HG02588 (cell line): ENCODE measurements around the gene BTBD9.

Experiments
- ATAC-seq: cut with Tn5 transposase; IDR thresholded peaks from one replicate; pipeline ENCODE4 v1.9.1; 2021; ENCODE audit warnings: mild to moderate bottlenecking, moderate library complexity; ENCODE audit not compliant: unreplicated experiment

Gene BTBD9

DNA sequence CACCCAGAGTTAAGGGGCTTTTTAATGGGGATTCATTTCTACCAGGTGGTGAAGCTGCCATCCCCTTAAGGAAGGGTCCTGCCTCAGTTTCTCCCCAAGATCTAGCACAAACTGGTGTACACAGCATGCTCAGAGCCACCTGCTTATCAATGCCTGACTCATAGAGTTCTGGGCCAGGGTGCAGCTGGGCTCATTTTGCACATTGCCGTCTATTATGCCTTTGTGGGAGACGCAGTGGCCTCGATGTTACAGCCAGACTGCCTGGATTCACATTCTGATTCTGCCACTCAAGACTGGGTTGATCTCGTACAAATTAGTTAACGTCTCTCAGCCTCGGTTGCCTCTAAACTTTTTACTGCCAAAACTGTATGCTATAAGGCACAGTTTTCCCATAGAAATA, 454.5 kb downstream of the BTBD9 start:
- ATAC-seq = no peak

DNA sequence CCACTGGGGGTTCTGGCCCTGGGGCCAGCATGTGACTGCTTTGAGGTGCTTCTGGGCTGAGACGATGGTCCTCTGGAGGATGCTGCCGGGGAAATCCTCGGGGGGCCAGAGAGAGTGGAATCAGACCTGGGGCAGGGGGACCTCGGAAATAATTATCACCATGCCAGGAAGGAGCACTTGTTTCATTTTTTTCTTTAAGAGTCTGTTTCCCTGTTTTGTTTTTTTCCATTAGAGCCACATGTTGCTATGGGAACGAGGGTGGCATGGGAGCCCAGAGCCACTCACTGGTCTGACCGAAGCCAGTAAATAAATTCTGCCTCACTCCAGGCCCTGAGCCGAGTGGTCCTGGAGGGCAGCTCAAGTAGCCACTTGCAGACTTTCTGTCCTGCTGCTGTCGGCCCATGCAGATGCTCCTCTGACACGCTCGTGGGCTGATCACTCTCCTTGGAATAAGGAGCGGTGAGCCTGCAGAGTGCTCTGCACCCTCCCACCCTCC, 455.1 kb downstream of the BTBD9 start:
- no peak for ATAC-seq

DNA sequence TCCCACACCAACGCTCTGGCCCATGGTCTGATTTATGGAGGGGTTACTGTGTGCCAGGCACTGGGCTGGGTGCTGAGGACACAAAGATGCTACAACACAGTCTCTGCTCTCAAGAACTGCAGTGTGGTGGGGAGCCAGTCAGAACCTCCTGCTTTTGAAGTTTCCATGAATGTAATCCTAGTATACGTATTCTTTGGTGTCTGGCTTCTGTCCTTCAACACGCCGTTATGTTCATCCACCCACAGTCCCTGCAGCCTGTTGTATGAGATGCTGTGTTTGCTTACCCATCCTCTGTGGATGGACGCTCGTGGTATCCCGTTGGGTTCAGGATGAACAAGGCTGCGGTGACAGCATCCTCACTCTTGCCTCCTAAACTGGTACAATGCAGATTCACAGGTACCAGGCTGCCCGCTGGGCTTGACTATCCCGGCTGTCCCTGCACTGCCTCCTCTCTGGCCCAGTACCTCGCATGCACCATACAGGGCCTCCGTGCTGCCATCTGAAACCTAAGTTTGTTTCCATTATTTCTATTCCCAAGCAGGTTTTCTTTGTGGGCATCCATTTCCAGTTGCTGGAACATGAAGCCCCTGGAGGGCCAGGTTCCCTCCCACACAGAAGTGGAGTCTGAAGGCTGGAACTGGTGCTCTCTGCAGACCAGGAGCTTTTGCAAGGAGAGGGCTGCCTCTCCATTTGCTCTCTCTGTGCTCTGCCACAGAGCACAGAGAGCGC, 455.7 kb downstream of the BTBD9 start:
- ATAC-seq = no peak

GRCh38 chr6:38182426-38182825, 457.3 kb downstream of the BTBD9 start:
- no peak for ATAC-seq

- ATAC-seq = no peak
Measured at GRCh38 chr6:38180586-38180985, 459.1 kb downstream of the BTBD9 start.

GRCh38 chr6:38179794-38180430, 459.8 kb downstream of the BTBD9 start:
- no peak for ATAC-seq

DNA sequence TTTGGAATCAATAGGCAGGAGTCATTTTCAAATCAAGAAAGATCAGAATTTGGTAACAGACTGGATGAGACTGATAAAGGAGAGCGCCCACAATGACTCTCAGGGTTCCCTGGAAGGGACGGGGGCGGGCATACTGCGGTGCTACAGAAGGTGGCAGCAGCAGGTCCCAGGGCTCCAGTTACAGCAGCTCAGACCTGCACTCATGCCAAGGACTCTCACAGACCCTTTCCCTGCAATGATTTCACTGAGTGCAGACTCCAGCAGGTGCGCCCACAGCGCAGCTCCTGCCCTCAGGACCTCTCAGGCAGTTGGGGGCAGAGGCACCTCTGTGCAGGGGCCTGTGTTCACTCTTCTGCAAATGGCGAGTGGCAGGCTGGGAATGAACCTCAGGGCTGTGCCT, 460.4 kb downstream of the BTBD9 start:
- ATAC-seq = no peak

- ATAC-seq = no peak
Measured at GRCh38 chr6:38178584-38178886, 461.2 kb downstream of the BTBD9 start.

GRCh38 chr6:38177882-38178583, 461.7 kb downstream of the BTBD9 start:
- no peak for ATAC-seq

GRCh38 chr6:38176797-38177751, 462.7 kb downstream of the BTBD9 start:
- no peak for ATAC-seq

DNA sequence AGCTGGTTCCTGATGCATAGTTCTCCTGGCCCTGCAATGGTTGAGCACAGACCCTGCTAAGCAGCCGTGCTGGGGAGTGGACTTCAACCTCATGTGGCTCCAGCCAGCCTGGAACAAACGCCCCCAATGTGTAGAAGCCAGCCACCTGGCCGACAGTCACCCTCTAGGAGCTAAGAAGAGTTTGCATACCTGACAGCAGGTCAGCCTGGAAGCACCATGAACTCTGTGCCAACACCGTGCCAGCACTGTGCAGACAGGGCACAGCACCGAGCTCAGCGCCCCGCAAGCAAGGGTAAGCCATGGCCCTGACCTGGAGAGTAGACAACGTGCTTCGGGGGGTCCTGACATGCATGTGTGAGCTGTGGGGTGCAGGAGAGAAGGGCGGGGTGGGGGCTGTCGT, 463.9 kb downstream of the BTBD9 start:
- ATAC-seq = no peak

DNA sequence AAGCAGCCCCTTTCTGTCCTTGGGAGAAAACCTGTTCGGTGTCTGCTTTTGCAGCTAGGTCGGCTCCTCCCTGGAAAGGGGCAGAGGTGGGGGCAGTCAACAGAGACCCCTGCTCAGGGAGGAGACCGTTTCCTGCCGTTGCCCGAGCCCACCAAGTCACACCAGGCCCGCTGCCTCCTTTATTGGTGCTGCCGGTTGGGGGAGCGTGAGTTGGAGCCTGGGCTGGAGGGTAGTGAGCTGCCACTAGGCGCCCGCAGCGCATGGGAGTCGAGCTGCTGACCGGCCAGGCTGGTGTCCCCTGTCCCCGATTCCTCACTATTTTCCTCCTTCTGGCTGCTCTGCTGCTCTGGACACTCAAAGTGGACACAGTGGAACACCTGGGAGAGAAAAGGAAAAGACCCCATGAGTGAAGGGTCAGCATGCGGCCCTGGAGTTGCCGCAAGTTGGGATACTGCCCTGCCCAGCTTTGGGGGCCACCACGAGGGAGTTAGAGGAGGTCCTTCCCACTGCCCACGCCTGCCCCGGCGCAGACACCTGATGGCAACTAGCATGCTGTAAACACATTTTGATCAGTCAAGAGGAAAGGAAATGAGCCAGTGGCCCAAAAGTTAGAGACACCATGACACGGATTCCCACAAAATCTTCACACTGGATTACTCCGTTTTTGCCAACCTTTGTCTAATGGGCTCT, 464.8 kb downstream of the BTBD9 start:
- ATAC-seq = no peak

GRCh38 chr6:38174315-38174714, 465.4 kb downstream of the BTBD9 start:
- ATAC-seq = no peak

- no peak for ATAC-seq
Measured at GRCh38 chr6:38173909-38174308, 465.8 kb downstream of the BTBD9 start.

GRCh38 chr6:38172739-38173410, 466.9 kb downstream of the BTBD9 start:
- no peak for ATAC-seq

DNA sequence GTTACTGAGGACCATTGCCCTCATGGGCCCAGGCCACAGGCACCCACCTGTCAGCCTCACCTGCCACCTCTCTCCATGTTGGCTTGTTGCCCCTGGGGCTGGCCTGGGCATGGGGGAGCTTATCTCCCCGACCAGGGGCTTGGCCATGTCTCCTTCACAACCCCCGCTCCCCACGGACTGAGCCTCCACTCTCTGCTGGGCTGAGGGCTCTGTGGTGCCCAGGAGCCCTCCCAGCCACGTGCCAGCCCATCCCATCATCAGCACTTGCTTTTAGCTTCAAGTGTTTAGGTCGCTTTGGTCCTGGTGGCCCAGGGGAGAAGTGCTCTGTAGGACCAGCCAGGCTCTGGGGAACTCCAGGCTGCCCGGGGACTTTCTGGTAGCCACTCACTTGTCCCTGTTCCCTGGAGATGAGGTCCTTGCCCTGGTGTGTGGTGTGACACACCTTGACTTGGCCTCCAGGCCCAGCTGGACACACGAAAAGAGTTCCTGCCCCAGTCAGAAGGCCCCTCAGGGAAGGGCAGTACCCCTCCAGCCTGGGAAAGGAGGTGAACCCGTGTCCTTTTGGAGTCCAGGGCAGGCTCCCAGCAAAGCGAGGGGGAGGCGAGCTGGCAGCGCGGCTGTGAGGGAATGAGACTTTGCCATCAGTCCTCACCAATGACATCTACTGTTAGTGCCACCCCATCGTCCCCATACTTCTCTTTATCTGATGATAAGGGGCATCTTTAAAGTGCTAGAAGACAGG, 467.6 kb downstream of the BTBD9 start:
- ATAC-seq = no peak

DNA sequence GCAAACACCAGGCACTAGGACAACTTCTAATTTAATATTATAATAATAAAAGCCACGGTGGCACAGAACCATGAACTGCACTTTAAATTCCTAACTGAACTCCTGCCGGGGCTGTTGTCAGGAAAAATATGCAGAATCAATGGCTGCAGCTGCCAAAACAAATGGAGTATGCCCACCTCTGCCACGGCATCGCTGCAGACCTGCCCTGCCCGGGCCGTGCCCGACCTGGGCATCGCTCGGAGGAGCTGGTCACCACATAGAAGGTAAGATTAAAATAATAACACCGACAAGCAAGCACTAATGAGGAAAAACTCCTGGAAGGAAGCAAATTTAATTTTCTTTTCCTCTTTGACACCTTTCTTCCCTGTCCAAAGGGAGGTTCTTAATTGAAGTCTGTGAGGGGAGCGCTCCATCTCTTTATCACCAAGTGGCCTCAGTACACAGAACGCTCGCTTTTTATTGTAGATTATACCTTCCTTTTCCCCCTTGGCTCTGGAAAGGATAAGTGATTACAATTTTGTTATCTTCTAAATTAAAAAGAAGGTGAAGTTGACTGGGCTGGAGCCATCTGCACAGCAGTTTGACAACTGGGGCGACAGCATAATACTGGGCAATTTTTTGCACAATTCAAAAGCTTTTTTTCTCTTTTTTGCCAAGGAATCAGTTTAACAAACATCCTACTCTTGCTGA, 468.9 kb downstream of the BTBD9 start:
- no peak for ATAC-seq

DNA sequence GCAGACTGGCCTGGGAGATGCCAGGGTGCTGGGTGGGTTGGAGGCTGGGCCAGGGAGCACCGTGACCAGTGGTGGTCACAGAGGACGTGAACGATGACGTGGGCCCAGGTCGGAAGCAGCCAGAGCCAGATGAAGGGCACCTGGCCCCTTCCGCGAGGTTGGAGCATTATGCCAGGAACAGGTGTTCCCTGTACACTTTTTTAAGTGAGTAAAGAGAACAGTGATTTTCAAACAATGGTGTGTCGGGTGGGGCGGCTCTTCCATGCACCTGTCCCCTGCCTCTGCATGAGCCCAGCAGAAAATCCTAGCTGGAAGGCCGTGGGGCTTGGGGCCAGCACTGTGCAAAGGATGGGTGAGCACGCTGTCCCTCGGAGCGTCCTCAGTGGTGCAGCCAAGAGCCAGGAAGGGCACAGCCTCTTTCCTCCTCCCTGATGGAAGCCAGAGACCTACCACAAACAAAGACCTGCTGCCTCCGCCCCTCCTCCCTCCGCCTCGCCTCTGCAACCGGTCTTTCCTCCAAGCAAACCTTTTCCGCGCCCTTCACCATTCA, 469.7 kb downstream of the BTBD9 start:
- no peak for ATAC-seq
